Liver (tissue), 9 donors: ENCODE measurements around the gene GPR39. TPM values are rescaled to one million over a fixed set of nuclear protein-coding genes. Genes with fewer than 3 reads are reported as not detected.

Source experiments
- DNase-seq: peaks from one replicate; pipeline ENCODE4 v3.0.0-alpha.2; 2017; ENCODE audit warnings: low spot score
- H3K27ac ChIP-seq, 2 donors: one replicate each; pipeline ENCODE4 v1.7.0; 2013; ENCODE audit warnings: inconsistent platforms in 2 of 2, low read length in 2 of 2, control low read depth in 1 of 2, low read depth in 1 of 2, mild to moderate bottlenecking in 1 of 2
- H3K27me3 ChIP-seq, 4 donors: one replicate each; pipeline versions ENCODE4 v1.6.1 to v1.7.0; 2013; ENCODE audit warnings: low read length in 3 of 4, inconsistent platforms in 1 of 4, mild to moderate bottlenecking in 1 of 4, moderate library complexity in 1 of 4; ENCODE audit not compliant: control insufficient read depth in 4 of 4, insufficient read depth in 4 of 4
- H3K36me3 ChIP-seq, 4 donors: one replicate each; pipeline versions ENCODE4 v1.6.1 to v1.7.0; 2013; ENCODE audit warnings: low read length in 3 of 4, mild to moderate bottlenecking in 3 of 4, low read depth in 1 of 4, moderate library complexity in 1 of 4; ENCODE audit not compliant: control insufficient read depth in 4 of 4, insufficient read depth in 3 of 4
- H3K4me1 ChIP-seq, 4 donors: one replicate each; pipeline versions ENCODE4 v1.6.1 to v1.7.0; 2013; ENCODE audit warnings: low read length in 3 of 4, mild to moderate bottlenecking in 3 of 4, moderate library complexity in 1 of 4; ENCODE audit not compliant: control insufficient read depth in 4 of 4, insufficient read depth in 4 of 4
- H3K4me3 ChIP-seq, 3 donors: one replicate each; pipeline versions ENCODE4 v1.6.1 to v1.7.0; 2013; ENCODE audit warnings: low read length in 3 of 3, control low read depth in 1 of 3, low read depth in 1 of 3, mild to moderate bottlenecking in 1 of 3
- H3K9ac ChIP-seq, 2 donors: one replicate each; pipeline ENCODE4 v1.7.0; 2013; ENCODE audit warnings: low read length in 2 of 2, mild to moderate bottlenecking in 2 of 2, moderate library complexity in 2 of 2, control low read depth in 1 of 2, low read depth in 1 of 2
- H3K9me3 ChIP-seq, 4 donors: one replicate each; pipeline versions ENCODE4 v1.6.1 to v1.7.0; 2013; ENCODE audit warnings: low read length in 3 of 4; ENCODE audit not compliant: control insufficient read depth in 4 of 4
- EGR1 ChIP-seq, 2 donors: IDR thresholded peaks; 2 replicates each; pipeline ENCODE4 v1.6.1; 2016 to 2018; ENCODE audit warnings: antibody characterized with exemption in 2 of 2, low read depth in 2 of 2
- FOXA1 ChIP-seq: IDR thresholded peaks from 2 replicates; pipeline ENCODE4 v1.6.1; 2016; ENCODE audit warnings: antibody characterized with exemption
- FOXA2 ChIP-seq: IDR thresholded peaks from 2 replicates; pipeline ENCODE4 v1.6.1; 2016; ENCODE audit warnings: antibody characterized with exemption
- GABPA ChIP-seq, 2 donors: IDR thresholded peaks in 1 of 2; conservative IDR thresholded peaks in 1 of 2; 2 replicates each; pipeline ENCODE4 v1.6.1; 2016; ENCODE audit warnings: antibody characterized with exemption in 2 of 2, mild to moderate bottlenecking in 1 of 2, moderate library complexity in 1 of 2
- HNF4A ChIP-seq, 2 donors: conservative IDR thresholded peaks; 2 replicates each; pipeline ENCODE4 v1.6.1; 2016; ENCODE audit warnings: antibody characterized with exemption in 2 of 2, mild to moderate bottlenecking in 2 of 2
- HNF4G ChIP-seq: IDR thresholded peaks from 2 replicates; pipeline ENCODE4 v1.6.1; 2016; ENCODE audit warnings: antibody characterized with exemption
- JUND ChIP-seq, 2 donors: IDR thresholded peaks; 2 replicates each; pipeline ENCODE4 v1.6.1; 2016; ENCODE audit warnings: antibody characterized with exemption in 2 of 2
- NR2F2 ChIP-seq: IDR thresholded peaks from 2 replicates; pipeline ENCODE4 v1.6.1; 2016; ENCODE audit warnings: antibody characterized with exemption
- RAD21 ChIP-seq, 2 donors: IDR thresholded peaks; 2 replicates each; pipeline ENCODE4 v1.6.1; 2016; ENCODE audit warnings: antibody characterized with exemption in 2 of 2, mild to moderate bottlenecking in 2 of 2
- RXRA ChIP-seq, 2 donors: IDR thresholded peaks; 2 replicates each; pipeline ENCODE4 v1.6.1; 2017 to 2018; ENCODE audit warnings: antibody characterized with exemption in 2 of 2, mild to moderate bottlenecking in 1 of 2
- TAF1 ChIP-seq: conservative IDR thresholded peaks from 2 replicates; pipeline ENCODE4 v1.6.1; 2016; ENCODE audit warnings: antibody characterized with exemption, mild to moderate bottlenecking
- YY1 ChIP-seq: IDR thresholded peaks from 2 replicates; pipeline ENCODE4 v1.6.1; 2016; ENCODE audit warnings: antibody characterized with exemption, mild to moderate bottlenecking
- WGBS: extraction: QIAGEN DNeasy Blood & Tissue Kit; methylation state at CpG from one replicate; pipeline ENCODE4 v1.1.7; 2013; 5-methylcytosine and 5-hydroxymethylcytosine counted together
- polyA plus RNA-seq, 2 donors: library from polyadenylated mRNA; stranded (reverse) in 1 of 2; unstranded in 1 of 2; fragments of 200-250 nt in 1 of 2; fragments of >200 nt in 1 of 2; fragmentation: Nextera tagmentation in 1 of 2; extraction: Ambion mirVana in 1 of 2; gene quantifications; one replicate each; pipeline versions ENCODE4 v1.2.1 to v1.2.3, GENCODE V29; 2013 to 2015
- total RNA-seq, 2 donors: library from RNA; depleted of rRNA; stranded (reverse); fragments of >200 nt; gene quantifications; one replicate each; pipeline ENCODE4 v1.2.3, GENCODE V29; 2014
- TF ChIP-seq, protein P1 (sequence below): IDR thresholded peaks from 2 replicates; pipeline ENCODE4 v1.6.1; 2016; ENCODE audit warnings: antibody characterized with exemption, mild to moderate bottlenecking
- TF ChIP-seq, protein P2 (sequence below): fragments of 150-350 bp; IDR thresholded peaks from 2 replicates; pipeline ENCODE4 v1.5.1; 2017; ENCODE audit warnings: improper control_type of control experiment, low read depth, low read length; ENCODE audit not compliant: missing input control
- TF ChIP-seq, protein P3 (sequence below): IDR thresholded peaks from 2 replicates; pipeline ENCODE4 v1.6.1; 2016; ENCODE audit warnings: antibody characterized with exemption
- TF ChIP-seq, protein P4 (sequence below): IDR thresholded peaks from 2 replicates; pipeline ENCODE4 v1.6.1; 2016; ENCODE audit warnings: antibody characterized with exemption
- TF ChIP-seq, protein P5 (sequence below): IDR thresholded peaks from 2 replicates; pipeline ENCODE4 v1.6.1; 2016; ENCODE audit warnings: antibody characterized with exemption
- donor health status: healthy.
- donor health status: healthy.
- donor health status: healthy.
- donor health status: healthy.
- donor health status: healthy.

The GPR39 gene
- total and polyA plus RNA-seq, 4 donors, result 2.2 to 13.0 (median 2.8) TPM

DNA sequence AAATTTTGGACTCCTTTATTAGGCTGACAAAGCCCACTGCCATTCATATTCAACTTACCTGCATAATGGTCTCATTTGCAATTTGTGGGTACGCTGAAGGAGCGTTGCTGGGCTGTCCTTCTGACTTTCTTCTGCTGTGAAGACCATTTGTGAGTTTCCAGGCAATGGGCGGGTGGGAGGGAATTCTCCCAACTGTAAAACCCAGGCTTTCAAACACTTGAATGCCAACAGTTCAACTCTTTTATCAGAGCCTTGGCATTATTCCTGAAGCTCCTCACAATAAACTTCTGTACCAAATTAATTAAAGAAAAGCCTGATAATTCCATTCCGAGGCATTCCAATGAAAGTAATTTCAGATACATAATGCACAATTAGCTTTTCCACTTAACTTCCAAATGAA is 35.2 kb upstream of the GPR39 start:
- Histone ChIP-seq H3K27ac (no peak overlapping the region), H3K9me3 (peaks cover 0 to 3% (median 3%) of the 10 kb centered on the region in 4 donors), H3K36me3 (no peaks in the 10 kb centered on the region), H3K4me3 (no peak overlapping the region), H3K27me3 (no peaks in the 10 kb centered on the region), H3K4me1 (peaks cover 0 to 4% (median under 1%) of the 10 kb centered on the region in 4 donors), H3K9ac (no peak overlapping the region)
- TF ChIP-seq HNF4G, result no peak
- TF ChIP-seq HNF4A (conservative IDR thresholded peaks at IDR 0.05), result no peak
- TF ChIP-seq, protein P1, sequence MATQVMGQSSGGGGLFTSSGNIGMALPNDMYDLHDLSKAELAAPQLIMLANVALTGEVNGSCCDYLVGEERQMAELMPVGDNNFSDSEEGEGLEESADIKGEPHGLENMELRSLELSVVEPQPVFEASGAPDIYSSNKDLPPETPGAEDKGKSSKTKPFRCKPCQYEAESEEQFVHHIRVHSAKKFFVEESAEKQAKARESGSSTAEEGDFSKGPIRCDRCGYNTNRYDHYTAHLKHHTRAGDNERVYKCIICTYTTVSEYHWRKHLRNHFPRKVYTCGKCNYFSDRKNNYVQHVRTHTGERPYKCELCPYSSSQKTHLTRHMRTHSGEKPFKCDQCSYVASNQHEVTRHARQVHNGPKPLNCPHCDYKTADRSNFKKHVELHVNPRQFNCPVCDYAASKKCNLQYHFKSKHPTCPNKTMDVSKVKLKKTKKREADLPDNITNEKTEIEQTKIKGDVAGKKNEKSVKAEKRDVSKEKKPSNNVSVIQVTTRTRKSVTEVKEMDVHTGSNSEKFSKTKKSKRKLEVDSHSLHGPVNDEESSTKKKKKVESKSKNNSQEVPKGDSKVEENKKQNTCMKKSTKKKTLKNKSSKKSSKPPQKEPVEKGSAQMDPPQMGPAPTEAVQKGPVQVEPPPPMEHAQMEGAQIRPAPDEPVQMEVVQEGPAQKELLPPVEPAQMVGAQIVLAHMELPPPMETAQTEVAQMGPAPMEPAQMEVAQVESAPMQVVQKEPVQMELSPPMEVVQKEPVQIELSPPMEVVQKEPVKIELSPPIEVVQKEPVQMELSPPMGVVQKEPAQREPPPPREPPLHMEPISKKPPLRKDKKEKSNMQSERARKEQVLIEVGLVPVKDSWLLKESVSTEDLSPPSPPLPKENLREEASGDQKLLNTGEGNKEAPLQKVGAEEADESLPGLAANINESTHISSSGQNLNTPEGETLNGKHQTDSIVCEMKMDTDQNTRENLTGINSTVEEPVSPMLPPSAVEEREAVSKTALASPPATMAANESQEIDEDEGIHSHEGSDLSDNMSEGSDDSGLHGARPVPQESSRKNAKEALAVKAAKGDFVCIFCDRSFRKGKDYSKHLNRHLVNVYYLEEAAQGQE, result no peak
- TF ChIP-seq EGR1 (IDR thresholded peaks at IDR 0.05; ENCODE audit: low read depth in 2 of 2), result no peak
- no peak for TF ChIP-seq YY1
- TF ChIP-seq RAD21 (IDR thresholded peaks at IDR 0.05), result no peak
- no peak for TF ChIP-seq GABPA (IDR thresholded peaks at IDR 0.05 in 1 of 2, conservative IDR thresholded peaks at IDR 0.05 in 1 of 2)
- TF ChIP-seq NR2F2, result no peak
- TF ChIP-seq, protein P2, sequence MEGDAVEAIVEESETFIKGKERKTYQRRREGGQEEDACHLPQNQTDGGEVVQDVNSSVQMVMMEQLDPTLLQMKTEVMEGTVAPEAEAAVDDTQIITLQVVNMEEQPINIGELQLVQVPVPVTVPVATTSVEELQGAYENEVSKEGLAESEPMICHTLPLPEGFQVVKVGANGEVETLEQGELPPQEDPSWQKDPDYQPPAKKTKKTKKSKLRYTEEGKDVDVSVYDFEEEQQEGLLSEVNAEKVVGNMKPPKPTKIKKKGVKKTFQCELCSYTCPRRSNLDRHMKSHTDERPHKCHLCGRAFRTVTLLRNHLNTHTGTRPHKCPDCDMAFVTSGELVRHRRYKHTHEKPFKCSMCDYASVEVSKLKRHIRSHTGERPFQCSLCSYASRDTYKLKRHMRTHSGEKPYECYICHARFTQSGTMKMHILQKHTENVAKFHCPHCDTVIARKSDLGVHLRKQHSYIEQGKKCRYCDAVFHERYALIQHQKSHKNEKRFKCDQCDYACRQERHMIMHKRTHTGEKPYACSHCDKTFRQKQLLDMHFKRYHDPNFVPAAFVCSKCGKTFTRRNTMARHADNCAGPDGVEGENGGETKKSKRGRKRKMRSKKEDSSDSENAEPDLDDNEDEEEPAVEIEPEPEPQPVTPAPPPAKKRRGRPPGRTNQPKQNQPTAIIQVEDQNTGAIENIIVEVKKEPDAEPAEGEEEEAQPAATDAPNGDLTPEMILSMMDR, result no peak
- no peak for TF ChIP-seq JUND (IDR thresholded peaks at IDR 0.05)
- TF ChIP-seq FOXA2, result no peak
- no peak for TF ChIP-seq TAF1
- WGBS, result 81% methylated on average over 4 of the region's 4 CpGs
- DNase-seq, result no peak

DNA sequence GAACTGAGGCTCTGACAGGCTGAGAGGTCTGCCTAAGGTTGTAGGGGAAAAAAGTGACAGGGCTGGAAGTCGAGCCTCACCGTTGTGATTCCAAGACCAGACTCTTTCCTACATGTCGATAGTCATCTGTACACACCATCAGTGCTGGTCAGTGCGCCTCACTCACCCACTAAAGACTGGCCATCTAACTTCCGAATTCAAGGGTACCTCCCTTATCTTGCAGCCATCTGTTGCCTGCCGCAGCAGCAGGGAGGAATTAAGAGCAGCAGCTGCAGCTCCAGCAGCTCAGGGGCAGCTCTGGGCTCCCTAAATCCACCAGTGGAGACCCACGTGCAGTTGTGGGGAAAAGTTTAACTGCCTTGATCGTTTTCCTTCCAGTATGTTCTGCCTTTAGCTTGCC is 32.6 kb upstream of the GPR39 start:
- 67% methylated on average over 8 of the region's 8 CpGs for WGBS
- peaks cover 0 to 3% (median 3%) of the 10 kb centered on the region in 4 donors for H3K9me3 ChIP-seq
- DNase-seq, result no peak
- H3K27me3 ChIP-seq, result no peaks in the 10 kb centered on the region
- H3K4me3 ChIP-seq, result no peak overlapping the region
- H3K36me3 ChIP-seq, result no peaks in the 10 kb centered on the region
- no peak overlapping the region for H3K9ac ChIP-seq
- no peak overlapping the region for H3K27ac ChIP-seq
- H3K4me1 ChIP-seq, result peaks cover 0 to 13% (median 7%) of the 10 kb centered on the region in 4 donors
- TF ChIP-seq RAD21 (IDR thresholded peaks at IDR 0.05), result no peak
- no peak for TF ChIP-seq NR2F2
- TF ChIP-seq TAF1, result no peak
- TF ChIP-seq, protein P1, result no peak
- no peak for TF ChIP-seq GABPA (IDR thresholded peaks at IDR 0.05 in 1 of 2, conservative IDR thresholded peaks at IDR 0.05 in 1 of 2)
- TF ChIP-seq HNF4G, result no peak
- TF ChIP-seq, protein P2, result no peak
- TF ChIP-seq, protein P3, sequence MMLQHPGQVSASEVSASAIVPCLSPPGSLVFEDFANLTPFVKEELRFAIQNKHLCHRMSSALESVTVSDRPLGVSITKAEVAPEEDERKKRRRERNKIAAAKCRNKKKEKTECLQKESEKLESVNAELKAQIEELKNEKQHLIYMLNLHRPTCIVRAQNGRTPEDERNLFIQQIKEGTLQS, result no peak
- TF ChIP-seq YY1, result no peak
- no peak for TF ChIP-seq FOXA1
- TF ChIP-seq, protein P4, sequence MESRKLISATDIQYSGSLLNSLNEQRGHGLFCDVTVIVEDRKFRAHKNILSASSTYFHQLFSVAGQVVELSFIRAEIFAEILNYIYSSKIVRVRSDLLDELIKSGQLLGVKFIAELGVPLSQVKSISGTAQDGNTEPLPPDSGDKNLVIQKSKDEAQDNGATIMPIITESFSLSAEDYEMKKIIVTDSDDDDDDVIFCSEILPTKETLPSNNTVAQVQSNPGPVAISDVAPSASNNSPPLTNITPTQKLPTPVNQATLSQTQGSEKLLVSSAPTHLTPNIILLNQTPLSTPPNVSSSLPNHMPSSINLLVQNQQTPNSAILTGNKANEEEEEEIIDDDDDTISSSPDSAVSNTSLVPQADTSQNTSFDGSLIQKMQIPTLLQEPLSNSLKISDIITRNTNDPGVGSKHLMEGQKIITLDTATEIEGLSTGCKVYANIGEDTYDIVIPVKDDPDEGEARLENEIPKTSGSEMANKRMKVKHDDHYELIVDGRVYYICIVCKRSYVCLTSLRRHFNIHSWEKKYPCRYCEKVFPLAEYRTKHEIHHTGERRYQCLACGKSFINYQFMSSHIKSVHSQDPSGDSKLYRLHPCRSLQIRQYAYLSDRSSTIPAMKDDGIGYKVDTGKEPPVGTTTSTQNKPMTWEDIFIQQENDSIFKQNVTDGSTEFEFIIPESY, result no peak
- TF ChIP-seq JUND (IDR thresholded peaks at IDR 0.05), result no peak
- TF ChIP-seq FOXA2, result no peak
- TF ChIP-seq EGR1 (IDR thresholded peaks at IDR 0.05; ENCODE audit: low read depth in 2 of 2), result no peak
- TF ChIP-seq RXRA (IDR thresholded peaks at IDR 0.05), result no peak
- TF ChIP-seq HNF4A (conservative IDR thresholded peaks at IDR 0.05), result no peak
- TF ChIP-seq, protein P5, sequence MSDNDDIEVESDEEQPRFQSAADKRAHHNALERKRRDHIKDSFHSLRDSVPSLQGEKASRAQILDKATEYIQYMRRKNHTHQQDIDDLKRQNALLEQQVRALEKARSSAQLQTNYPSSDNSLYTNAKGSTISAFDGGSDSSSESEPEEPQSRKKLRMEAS, result no peak
